GM18526 (cell line): ENCODE results near the gene SLC13A1.

Experiments
- POLR2A ChIP-seq: IDR thresholded peaks from 3 replicates; pipeline ENCODE4 v1.6.1; 2011; ENCODE audit not compliant: insufficient read length; ENCODE audit errors: extremely low read depth

The SLC13A1 gene

GRCh38 chr7:123199883-123200282, at the start of gene SLC13A1:
TSS of gene SLC13A1 (minus strand) at chr7:123199969. CDS start at chr7:123199946, 23 bp downstream.
- no peak for TF ChIP-seq POLR2A

DNA sequence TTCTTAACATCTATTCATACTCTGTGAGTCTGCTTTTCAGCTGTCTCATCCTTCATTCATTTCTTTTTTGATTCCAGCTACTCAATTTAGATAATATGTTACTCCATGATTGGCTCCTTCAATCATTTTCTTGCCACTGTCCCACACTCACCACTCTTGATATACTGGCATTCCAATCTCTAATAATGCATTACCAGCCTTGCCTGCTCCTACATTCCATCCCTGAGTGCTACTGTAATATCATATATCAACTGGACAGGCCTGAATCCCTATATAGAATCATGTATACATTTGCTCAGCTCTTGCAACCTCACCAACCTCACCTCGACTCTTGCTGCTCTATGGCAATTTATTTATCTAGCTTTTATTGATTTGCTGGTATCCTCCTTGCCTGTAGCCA, 45.0 kb upstream of the SLC13A1 start:
- no peak for TF ChIP-seq POLR2A

DNA sequence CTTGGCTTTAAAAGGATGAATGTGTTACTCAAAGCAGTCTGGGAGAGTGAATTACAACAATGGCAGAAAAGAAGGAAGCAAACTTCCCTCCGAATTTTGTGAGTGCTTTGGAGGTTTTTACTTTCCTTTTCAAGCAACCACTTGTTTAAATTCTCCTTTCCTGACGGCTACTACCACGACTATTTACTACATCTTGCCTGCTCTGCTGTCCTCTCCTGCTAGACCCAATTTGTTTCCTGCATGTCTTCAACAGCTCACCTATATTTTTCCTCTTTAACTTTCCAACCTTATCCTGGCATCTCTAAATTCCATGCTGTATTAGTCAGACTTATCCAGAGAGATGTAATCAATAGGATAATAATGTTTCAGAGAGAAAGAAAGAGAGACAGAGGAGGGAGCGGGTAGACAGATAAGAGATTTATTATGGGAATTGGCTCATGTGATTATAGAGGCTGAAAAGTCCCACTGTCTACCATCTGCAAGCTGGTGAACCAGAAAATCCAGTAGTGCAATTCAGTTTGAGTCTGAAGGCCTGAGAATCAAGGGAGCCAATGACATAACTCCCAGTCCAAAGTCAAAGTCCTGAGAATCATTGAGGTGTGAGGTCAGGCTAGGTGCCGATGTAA, 42.8 kb upstream of the SLC13A1 start:
- TF ChIP-seq POLR2A, result no peak

DNA sequence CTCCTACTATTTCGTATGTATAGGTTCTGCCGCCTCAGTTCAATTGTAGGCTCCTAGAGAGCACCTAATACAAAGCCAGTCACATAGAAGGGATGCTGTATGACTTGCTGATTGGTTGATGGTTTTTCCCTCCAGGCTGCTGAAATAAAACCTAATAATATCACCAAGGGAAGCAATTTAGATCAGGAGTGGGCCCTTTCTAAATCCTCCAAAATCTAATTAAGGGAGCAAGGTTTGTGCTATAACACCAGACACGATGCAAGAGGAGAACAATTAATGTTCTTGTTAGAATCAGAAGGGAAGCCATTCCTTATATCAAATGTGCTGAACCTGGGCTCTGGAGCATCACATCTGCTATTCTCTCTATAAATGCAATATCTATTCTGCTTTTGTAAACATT, 42.0 kb upstream of the SLC13A1 start:
- TF ChIP-seq POLR2A, result no peak

DNA sequence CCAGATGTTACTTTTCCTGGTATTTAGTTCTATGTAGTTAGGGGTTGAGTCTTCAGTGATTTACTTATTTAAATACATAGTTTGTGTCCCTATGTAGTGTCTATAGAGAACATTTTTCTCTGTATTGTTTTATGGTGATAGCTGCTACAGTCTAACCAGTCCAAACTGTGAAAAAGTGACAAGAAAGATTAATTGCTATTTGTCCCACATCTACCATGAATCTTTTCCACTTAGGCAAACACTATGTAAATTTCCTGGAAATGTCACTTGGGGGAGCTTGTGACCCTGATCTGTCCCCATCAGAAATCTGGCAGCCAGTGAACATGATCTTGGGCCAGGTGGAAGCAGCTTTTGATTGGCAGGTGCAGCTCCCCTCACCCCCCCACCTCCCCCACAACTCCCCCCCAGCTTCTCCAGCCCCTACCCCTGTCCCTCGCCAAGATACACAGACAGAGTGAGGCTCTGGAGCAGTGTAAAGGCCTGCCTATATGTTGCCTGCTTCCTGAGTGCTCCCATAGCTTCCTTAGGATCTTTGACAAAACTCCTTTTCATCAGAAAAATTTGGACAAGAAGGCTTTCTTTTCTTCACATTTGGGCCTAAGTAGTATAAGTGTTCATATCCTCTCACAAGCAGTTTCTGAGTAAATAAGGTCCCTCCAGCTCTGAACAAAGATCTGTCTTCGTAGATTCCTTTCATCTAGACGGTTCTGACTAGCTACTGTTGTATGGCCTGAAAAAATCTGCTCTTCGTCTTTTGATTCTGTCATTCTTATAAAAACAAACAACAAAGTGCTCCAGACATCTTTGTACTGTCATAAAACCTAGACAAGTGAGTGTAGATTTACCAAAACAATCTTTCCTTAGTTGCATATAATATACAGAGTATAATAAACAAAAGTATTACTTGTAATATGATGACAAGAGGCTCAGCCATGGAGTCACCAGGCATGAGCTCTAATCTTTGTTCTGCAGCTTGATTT, 31.5 kb upstream of the SLC13A1 start:
- no peak for TF ChIP-seq POLR2A

DNA sequence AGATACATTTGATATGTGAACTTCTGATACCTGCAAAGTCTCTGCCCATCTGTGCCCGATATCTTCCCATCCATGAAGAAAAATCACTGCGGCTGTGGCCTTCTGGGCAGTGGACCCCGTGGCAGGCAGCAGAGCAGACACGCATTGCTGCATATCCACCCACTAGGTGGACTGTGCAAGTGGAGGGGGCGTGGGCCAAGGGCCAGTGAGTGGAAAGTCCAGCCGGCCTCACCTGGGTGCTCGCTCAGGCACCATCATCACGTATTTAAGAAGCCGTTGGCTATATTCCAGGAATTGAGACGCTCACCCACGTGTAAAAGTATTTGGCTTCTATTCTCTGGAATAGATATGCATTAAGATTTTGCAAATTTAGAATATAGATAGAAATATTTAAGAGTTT, 30.8 kb upstream of the SLC13A1 start:
- no peak for TF ChIP-seq POLR2A

- TF ChIP-seq POLR2A, result no peak
Measured at GRCh38 chr7:123230147-123230546, 30.4 kb upstream of the SLC13A1 start.

DNA sequence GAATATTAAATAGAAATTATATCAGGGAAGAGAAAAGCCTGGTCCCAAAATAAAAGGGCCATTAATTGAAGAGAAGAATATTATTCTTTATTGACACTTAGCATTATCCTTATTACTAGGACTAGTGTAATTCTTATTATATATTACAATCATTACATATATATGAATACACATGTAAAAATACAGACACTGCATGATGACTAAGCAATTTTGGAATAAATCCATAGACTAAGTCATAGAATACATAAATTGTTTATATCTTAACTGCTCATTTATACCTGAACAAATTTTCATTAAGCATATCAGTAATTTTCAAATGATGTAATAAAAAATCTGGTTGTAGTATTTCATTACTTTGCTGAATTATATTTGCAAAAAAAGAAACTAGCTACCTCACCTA, 29.7 kb upstream of the SLC13A1 start:
- no peak for TF ChIP-seq POLR2A

DNA sequence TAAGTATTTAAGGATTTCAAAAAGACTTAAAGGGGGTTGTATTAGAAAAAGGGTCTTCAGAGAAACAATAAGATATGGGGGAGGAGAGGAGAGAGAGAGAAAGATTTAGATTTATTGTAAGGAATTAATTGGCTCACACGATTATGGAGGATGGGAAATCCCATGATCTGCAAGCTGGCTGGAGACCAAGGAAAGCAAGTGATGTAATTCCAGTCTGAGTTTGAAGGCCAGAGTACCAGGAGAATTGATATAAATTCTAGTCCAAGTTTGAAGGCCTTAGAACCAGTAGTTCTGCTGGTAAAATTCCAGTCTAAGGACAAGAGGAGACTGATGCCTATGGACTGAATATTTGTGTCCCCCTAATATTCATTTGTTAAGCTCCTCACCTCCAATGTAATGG, 20.6 kb upstream of the SLC13A1 start:
- no peak for TF ChIP-seq POLR2A

DNA sequence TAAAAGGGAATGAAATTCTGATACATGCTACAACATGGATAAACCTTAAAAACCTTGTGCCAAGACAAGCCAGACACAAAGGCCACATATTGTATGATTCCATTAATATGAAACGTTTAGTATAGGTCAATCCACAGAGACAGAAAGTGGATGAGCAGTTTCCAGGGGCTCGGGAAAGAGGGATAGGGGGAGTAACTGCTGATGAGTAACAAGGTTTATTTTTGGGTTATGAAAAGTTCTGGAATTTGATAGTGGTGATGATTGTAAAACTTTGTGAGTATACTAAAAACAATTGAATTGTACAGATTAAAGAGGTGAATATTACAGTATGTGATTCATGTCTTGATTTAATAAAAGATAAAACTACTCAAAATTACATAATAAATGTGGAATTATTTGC, 19.1 kb upstream of the SLC13A1 start:
- no peak for TF ChIP-seq POLR2A

DNA sequence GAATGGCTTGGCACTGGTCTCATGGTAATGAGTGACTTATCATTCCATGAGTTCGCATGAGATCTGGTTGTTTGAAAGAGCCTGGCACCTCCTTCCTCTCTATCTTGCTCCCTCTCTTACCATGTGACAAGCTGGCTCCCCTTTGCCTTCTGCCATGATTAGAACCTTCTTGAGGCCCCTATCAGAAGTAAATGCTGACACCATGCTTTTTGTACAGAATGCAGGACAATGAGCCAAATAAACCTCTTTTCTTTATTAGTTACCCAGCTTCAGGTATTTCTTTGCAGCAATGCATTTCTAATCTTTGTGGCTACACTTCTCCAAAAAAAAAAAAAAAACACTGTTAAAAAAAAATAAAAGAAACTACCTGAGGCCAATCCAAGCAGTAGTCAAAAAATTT, 17.1 kb upstream of the SLC13A1 start:
- TF ChIP-seq POLR2A, result no peak

- no peak for TF ChIP-seq POLR2A
Measured at GRCh38 chr7:123215350-123215749, 15.6 kb upstream of the SLC13A1 start.

- TF ChIP-seq POLR2A, result no peak
Measured at GRCh38 chr7:123211545-123211944, 11.8 kb upstream of the SLC13A1 start.

DNA sequence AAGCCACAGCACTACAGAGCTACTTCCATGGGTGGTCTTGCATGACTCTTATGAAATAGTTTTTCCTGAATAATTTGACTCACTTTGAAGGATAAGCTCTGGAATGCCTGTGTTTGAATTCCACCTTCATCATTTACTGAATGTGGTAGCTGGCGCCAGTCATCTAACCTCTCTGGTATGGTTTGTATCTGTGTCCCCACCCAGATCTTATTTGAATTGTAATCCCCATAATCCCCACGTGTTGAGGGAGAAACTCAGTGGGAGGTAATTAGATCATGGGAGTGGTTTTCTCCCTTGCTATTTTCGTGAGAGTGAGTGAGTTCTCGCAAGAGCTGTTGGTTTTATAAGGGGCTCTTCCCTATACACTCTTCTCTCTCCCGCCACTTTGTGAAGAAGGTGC, 11.2 kb upstream of the SLC13A1 start:
- TF ChIP-seq POLR2A, result no peak

GRCh38 chr7:123209786-123210185, 10.0 kb upstream of the SLC13A1 start:
- TF ChIP-seq POLR2A, result no peak

DNA sequence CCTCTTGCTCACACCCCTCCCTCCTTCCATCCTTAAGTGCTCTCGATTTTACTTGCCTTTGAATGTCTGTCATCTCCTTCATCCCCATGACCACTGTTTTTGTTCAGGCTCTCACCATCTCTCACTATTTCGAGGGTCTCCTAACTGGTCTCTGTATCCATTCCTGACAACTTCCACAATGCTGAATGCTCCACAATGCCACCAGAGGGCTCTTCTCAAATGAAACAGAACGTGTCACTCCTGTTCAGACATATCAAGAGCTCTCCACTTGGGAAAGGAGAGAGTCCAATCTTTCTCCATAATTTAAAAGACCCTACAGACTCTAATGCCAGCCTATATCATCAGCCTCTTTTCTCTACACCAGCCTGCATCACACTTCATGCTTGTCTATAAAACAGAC, 9.0 kb upstream of the SLC13A1 start:
- TF ChIP-seq POLR2A, result no peak
